ENCODE results near the gene RFLNA. TPM values are rescaled to one million over a fixed set of nuclear protein-coding genes. Genes with fewer than 3 reads are reported as not detected.

Gene RFLNA
- total RNA-seq, 1 donor from 2014 or later: 1.0 TPM

DNA sequence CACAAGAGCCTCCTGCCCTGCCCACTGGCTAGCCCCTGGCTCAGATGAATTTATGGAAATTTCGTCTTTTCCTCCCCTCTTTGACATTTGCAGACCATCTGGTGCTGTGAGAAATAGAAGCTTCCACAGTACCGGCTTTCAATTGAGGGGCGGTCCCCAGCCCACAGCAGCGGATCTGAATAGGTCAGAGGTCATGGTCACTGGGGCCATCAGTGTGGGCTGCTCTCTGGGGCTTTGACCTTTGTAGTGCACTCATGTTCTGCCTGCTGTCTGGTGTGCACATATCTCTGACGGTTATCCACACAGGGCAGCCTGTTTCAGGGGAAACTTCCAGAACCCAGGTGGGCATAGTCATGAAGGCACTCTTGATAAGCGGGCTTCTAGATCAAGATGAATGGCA, 2.5 kb upstream of the RFLNA start:
- TF ChIP-seq CTCF (IDR thresholded peaks at IDR 0.05): no peak
- Mint-ChIP-seq H3K9me3 (ENCODE audit: low read depth) (peaks cover 10% of the 10 kb centered on the region), H3K36me3 (ENCODE audit: low read depth) (no peaks in the 10 kb centered on the region), H3K4me1 (ENCODE audit: low read depth) (peaks cover 31% of the 10 kb centered on the region), H3K27ac (ENCODE audit: unreplicated experiment) (no peak overlapping the region), H3K4me3 (ENCODE audit: unreplicated experiment) (no peak overlapping the region), H3K27me3 (ENCODE audit: low read depth) (peaks cover 12% of the 10 kb centered on the region)
- DNase-seq (ENCODE audit: low spot score): peak; percentile 39

DNA sequence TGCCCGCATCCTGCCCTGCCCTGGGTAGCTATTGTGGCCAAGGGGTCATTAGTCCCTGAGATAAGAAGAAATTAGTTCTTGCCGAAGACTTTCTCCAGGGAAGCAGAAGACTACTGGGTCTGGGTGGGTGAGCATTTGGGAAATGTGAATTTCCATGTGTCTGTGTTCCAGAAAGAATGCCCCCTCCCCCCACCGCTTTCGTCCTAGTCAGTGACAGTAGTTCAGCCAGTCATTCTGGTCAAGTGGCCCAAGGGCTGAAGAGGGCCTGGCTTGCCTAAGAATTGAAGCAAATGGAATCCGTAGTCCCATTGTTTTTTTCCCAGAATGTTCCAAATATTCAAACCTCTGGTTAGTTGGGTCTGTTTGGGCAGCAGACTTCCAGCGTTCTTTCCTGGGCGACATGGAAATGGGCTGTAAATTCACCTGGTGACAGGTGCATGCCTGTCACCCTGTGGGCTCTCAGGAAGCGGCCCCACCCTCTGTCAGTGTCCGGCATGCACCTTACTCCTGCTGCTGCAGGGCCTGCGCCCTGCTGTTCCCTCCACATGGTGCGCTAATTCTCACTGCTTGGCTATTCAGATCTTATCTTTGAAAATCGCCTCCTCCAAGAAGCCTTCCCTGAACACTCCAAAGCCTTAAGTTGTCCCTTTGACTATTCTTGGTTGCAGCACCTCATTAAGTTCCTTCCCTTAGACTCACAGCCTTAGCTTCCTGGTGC, 1.4 kb upstream of the RFLNA start:
- Mint-ChIP-seq H3K36me3 (ENCODE audit: low read depth) (no peaks in the 10 kb centered on the region), H3K27me3 (ENCODE audit: low read depth) (peaks cover 11% of the 10 kb centered on the region), H3K9me3 (ENCODE audit: low read depth) (peaks cover 1% of the 10 kb centered on the region), H3K4me3 (ENCODE audit: unreplicated experiment) (no peak overlapping the region), H3K4me1 (ENCODE audit: low read depth) (peaks cover 31% of the 10 kb centered on the region), H3K27ac (ENCODE audit: unreplicated experiment) (no peak overlapping the region)
- DNase-seq (ENCODE audit: low spot score): peak; percentile 52
- TF ChIP-seq CTCF (IDR thresholded peaks at IDR 0.05): no peak

GRCh38 chr12:124295431-124296058, 652 bp downstream of the RFLNA start:
- Mint-ChIP-seq H3K27ac (ENCODE audit: unreplicated experiment) (no peak overlapping the region), H3K4me3 (ENCODE audit: unreplicated experiment) (peak overlapping the region; percentile 67), H3K9me3 (ENCODE audit: low read depth) (no peaks in the 10 kb centered on the region), H3K27me3 (ENCODE audit: low read depth) (peaks cover 15% of the 10 kb centered on the region), H3K36me3 (ENCODE audit: low read depth) (no peaks in the 10 kb centered on the region), H3K4me1 (ENCODE audit: low read depth) (peaks cover 12% of the 10 kb centered on the region)
- TF ChIP-seq CTCF (IDR thresholded peaks at IDR 0.05): no peak
- peak; percentile 72 for DNase-seq (ENCODE audit: low spot score)

DNA sequence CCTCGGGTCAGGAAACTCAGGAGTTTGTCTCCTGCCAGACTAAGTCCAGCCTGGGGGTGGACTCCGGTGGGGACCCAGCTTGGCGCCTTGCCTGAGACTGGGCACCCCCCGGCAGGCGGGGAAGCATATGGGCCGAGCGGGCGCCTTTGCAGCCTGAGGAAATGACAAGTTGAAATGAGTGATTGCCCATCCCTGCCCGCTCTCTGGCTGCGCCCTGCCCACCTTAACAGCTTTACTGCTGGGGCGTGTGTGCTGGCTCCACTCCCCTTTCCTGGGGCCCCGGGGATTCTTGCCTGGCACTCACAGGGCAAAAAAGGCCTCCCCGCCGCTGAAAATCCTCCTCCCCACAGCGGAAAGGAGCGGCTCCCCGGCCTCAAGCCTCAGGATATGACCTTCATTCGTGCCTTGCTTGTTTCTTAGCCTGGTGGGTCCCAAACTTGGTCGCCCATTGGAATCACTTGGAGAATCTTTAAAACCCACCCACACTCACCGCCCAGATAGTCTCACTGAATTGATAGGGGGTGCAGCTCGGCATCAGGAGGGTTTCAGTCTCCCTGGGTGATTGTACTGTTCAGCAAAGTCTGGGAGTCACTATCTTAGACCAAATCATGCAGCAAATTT, 1.5 kb downstream of the RFLNA start:
- H3K4me1 Mint-ChIP-seq (ENCODE audit: low read depth): peaks cover 12% of the 10 kb centered on the region
- H3K9me3 Mint-ChIP-seq (ENCODE audit: low read depth): no peaks in the 10 kb centered on the region
- H3K4me3 Mint-ChIP-seq (ENCODE audit: unreplicated experiment): peak overlapping the region; percentile 67
- no peak for TF ChIP-seq CTCF (IDR thresholded peaks at IDR 0.05)
- H3K27me3 Mint-ChIP-seq (ENCODE audit: low read depth): peaks cover 18% of the 10 kb centered on the region
- no peak overlapping the region for H3K27ac Mint-ChIP-seq (ENCODE audit: unreplicated experiment)
- peak; percentile 72 for DNase-seq (ENCODE audit: low spot score)
- no peaks in the 10 kb centered on the region for H3K36me3 Mint-ChIP-seq (ENCODE audit: low read depth)

- Mint-ChIP-seq H3K36me3 (ENCODE audit: low read depth) (no peaks in the 10 kb centered on the region), H3K27ac (ENCODE audit: unreplicated experiment) (no peak overlapping the region), H3K9me3 (ENCODE audit: low read depth) (no peaks in the 10 kb centered on the region), H3K4me1 (ENCODE audit: low read depth) (peaks cover 12% of the 10 kb centered on the region), H3K4me3 (ENCODE audit: unreplicated experiment) (no peak overlapping the region), H3K27me3 (ENCODE audit: low read depth) (peaks cover 18% of the 10 kb centered on the region)
- TF ChIP-seq CTCF (IDR thresholded peaks at IDR 0.05): no peak
- no peak for DNase-seq (ENCODE audit: low spot score)
Observed at GRCh38 chr12:124296916-124297351, 2.0 kb downstream of the RFLNA start.

All from chondrocyte (in vitro differentiated cells).